Tibial artery (tissue), 4 donors: ENCODE results near the gene FGD5.

Experiments
- DNase-seq, 2 donors: peaks; one replicate each; pipeline ENCODE4 v3.0.0-alpha.2; 2019
- H3K27ac ChIP-seq, 2 donors: fragments of 200-600 bp; sonication (generic) in 1 of 2; 1 replicate in 1 of 2; 2 replicates in 1 of 2; pipeline ENCODE4 v1.5.1; 2018 to 2019; ENCODE audit warnings: mild to moderate bottlenecking in 1 of 2
- H3K27me3 ChIP-seq, 2 donors: fragments of 200-600 bp; sonication (generic) in 1 of 2; one replicate each; pipeline versions ENCODE4 v1.5.1 to v1.6.0; 2016 to 2019
- H3K36me3 ChIP-seq, 3 donors: fragments of 200-600 bp; sonication (generic) in 2 of 3; one replicate each; pipeline ENCODE4 v1.5.1; 2016 to 2019; ENCODE audit warnings: mild to moderate bottlenecking in 2 of 3
- H3K4me1 ChIP-seq, 4 donors: fragments of 200-600 bp; sonication (generic) in 2 of 4; 1 replicate in 3 of 4; 2 replicates in 1 of 4; pipeline ENCODE4 v1.5.1; 2016 to 2019
- H3K4me3 ChIP-seq, 2 donors: fragments of 200-600 bp; sonication (generic) in 1 of 2; 1 replicate in 1 of 2; 2 replicates in 1 of 2; pipeline ENCODE4 v1.5.1; 2018 to 2019; ENCODE audit warnings: mild to moderate bottlenecking in 2 of 2
- H3K9me3 ChIP-seq, 3 donors: fragments of 200-600 bp; sonication (generic) in 1 of 3; one replicate each; pipeline ENCODE4 v1.5.1; 2016 to 2019
- intact Hi-C: fragments of 100-400 bp; cut with DNase I; formaldehyde crosslinking; loops from one replicate; pipeline ENCODE4 v1.15.0; 2023; ENCODE audit warnings: low total_unique reads
- TF ChIP-seq, protein P1 (sequence below), 2 experiments: fragments of 200-600 bp in 1 of 2; fragments of 450-650 bp in 1 of 2; IDR thresholded peaks; one replicate each; pipeline ENCODE4 v1.5.1; 2017 to 2019; ENCODE audit warnings: antibody characterized with exemption in 2 of 2, mild to moderate bottlenecking in 1 of 2, moderate library complexity in 1 of 2

Gene FGD5

DNA sequence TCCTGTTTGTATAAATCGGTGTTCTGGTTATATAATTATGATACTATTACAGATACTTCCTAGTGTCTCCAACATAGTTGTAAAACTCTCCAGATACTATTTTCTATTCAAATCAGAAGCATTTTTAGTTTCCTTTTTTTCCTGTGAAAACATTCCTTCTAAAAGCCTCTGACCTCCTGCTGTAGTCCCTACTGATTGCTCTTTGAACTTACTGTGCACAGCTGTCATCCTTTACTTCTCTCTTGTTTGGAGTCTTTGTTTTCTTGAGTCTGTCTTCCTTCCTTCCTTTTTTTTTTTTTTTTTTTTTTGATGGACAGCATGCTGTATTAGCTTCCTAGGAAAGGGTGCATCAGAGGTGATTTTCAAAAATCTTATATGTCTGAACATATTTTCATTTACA lies 157.6 kb downstream of the FGD5 start:
- Histone ChIP-seq H3K27me3 (no peaks in the 10 kb centered on the region), H3K27ac (no peak overlapping the region), H3K9me3 (no peaks in the 10 kb centered on the region), H3K4me3 (no peak overlapping the region), H3K4me1 (peaks cover 0 to 21% (median 0%) of the 10 kb centered on the region in 4 donors), H3K36me3 (peaks cover 17 to 24% (median 18%) of the 10 kb centered on the region in 3 donors)
- intact Hi-C loops = no loop called here
- no peak for DNase-seq
- TF ChIP-seq, protein P1, sequence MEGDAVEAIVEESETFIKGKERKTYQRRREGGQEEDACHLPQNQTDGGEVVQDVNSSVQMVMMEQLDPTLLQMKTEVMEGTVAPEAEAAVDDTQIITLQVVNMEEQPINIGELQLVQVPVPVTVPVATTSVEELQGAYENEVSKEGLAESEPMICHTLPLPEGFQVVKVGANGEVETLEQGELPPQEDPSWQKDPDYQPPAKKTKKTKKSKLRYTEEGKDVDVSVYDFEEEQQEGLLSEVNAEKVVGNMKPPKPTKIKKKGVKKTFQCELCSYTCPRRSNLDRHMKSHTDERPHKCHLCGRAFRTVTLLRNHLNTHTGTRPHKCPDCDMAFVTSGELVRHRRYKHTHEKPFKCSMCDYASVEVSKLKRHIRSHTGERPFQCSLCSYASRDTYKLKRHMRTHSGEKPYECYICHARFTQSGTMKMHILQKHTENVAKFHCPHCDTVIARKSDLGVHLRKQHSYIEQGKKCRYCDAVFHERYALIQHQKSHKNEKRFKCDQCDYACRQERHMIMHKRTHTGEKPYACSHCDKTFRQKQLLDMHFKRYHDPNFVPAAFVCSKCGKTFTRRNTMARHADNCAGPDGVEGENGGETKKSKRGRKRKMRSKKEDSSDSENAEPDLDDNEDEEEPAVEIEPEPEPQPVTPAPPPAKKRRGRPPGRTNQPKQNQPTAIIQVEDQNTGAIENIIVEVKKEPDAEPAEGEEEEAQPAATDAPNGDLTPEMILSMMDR (IDR thresholded peaks at IDR 0.05) = no peak

- no peaks in the 10 kb centered on the region for H3K9me3 ChIP-seq
- H3K36me3 ChIP-seq = no peaks in the 10 kb centered on the region
- no peak for DNase-seq
- no peaks in the 10 kb centered on the region for H3K27me3 ChIP-seq
- no peak overlapping the region for H3K4me3 ChIP-seq
- H3K27ac ChIP-seq = no peak overlapping the region
- H3K4me1 ChIP-seq = peaks cover 0 to 19% (median 0%) of the 10 kb centered on the region in 4 donors
- intact Hi-C loops = no loop called here
- TF ChIP-seq, protein P1 (IDR thresholded peaks at IDR 0.05) = no peak
Measured at GRCh38 chr3:14980689-14981088, 161.9 kb downstream of the FGD5 start.
